ENCODE data around the gene EFR3B. TPM values are rescaled to one million over a fixed set of nuclear protein-coding genes. Genes with fewer than 3 reads are reported as not detected.

EFR3B gene
- total RNA-seq, 1 experiment from 2014 or later: 7.0 TPM

DNA sequence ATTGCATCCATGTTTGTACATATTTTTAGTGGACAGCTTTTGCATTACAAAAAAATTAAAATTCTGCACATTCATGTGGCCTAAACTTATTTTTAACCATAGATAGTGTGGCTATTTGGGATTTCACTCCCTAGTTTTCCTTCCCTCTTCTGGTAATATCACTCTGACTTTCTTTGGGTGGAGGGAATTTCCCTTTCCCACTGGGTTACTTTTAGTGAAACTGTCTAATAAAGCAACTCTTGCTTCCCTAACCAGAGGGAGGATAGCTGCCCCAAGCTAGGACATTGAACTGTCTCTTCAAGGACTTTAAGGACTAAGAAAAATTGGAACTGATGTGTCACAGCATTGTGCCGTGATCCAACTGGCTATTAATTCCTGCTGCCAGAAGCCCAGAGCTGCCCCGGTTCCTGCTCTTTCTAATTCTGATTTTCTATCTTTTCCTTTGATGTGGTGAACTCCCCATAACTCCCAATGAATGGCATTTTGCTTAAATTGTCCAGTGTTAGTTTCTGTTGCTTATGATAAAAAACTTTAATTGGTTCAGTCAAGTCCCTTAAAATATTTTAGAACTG, 20.0 kb upstream of the EFR3B start:
- no peak overlapping the region for H2BK15ac ChIP-seq (ENCODE audit: low read depth, low read length)
- H2BK20ac ChIP-seq (ENCODE audit: low read depth, low read length, poor library complexity, severe bottlenecking): no peak overlapping the region
- no peak overlapping the region for H3K4ac ChIP-seq (ENCODE audit: low read depth, low read length)
- H3K36me3 Mint-ChIP-seq (ENCODE audit: insufficient read depth in 1 of 3, low read depth in 3 of 3): no peaks in the 10 kb centered on the region
- peaks cover 0 to 5% of the 10 kb centered on the region in 2 experiments; a peak in 2 of 4 replicates for H3K4me1 Mint-ChIP-seq
- H3K27me3 ChIP-seq (ENCODE audit: insufficient read depth, low read length): no peaks in the 10 kb centered on the region
- TF ChIP-seq, protein P1, sequence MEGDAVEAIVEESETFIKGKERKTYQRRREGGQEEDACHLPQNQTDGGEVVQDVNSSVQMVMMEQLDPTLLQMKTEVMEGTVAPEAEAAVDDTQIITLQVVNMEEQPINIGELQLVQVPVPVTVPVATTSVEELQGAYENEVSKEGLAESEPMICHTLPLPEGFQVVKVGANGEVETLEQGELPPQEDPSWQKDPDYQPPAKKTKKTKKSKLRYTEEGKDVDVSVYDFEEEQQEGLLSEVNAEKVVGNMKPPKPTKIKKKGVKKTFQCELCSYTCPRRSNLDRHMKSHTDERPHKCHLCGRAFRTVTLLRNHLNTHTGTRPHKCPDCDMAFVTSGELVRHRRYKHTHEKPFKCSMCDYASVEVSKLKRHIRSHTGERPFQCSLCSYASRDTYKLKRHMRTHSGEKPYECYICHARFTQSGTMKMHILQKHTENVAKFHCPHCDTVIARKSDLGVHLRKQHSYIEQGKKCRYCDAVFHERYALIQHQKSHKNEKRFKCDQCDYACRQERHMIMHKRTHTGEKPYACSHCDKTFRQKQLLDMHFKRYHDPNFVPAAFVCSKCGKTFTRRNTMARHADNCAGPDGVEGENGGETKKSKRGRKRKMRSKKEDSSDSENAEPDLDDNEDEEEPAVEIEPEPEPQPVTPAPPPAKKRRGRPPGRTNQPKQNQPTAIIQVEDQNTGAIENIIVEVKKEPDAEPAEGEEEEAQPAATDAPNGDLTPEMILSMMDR (conservative IDR thresholded peaks at IDR 0.05): no peak
- H3K23ac ChIP-seq (ENCODE audit: insufficient read length, low read depth, low read length): no peak overlapping the region
- H3K4me3 Mint-ChIP-seq: no peak overlapping the region
- H3K4me2 ChIP-seq (ENCODE audit: insufficient read depth, insufficient read length, low read length): no peak overlapping the region
- no peak overlapping the region for H3K14ac ChIP-seq (ENCODE audit: insufficient read depth, low read length)
- DNase-seq: no peak
- H3K79me2 ChIP-seq (ENCODE audit: insufficient read depth, low read length): no peaks in the 10 kb centered on the region
- H3T11ph ChIP-seq (ENCODE audit: low read length): no peak overlapping the region
- no peaks in the 10 kb centered on the region for H4K20me1 ChIP-seq (ENCODE audit: control insufficient read depth, insufficient read depth, insufficient read length)
- H4K5ac ChIP-seq (ENCODE audit: insufficient read length, low read depth, low read length): no peak overlapping the region
- WGBS (ENCODE audit: extremely low coverage, insufficient read length, low lambda C conversion rate): no CpG with 5 or more reads among the region's 2 CpGs
- H4K91ac ChIP-seq (ENCODE audit: insufficient read length, low read depth, low read length): no peak overlapping the region
- peaks cover 0 to 2% of the 10 kb centered on the region in 2 experiments; a peak in 1 of 5 replicates for H3K9me3 Mint-ChIP-seq
- H3K56ac ChIP-seq (ENCODE audit: insufficient read length, low read depth, low read length): no peak overlapping the region
- no peak overlapping the region for H2AFZ ChIP-seq (ENCODE audit: low read length)
- H2BK5ac ChIP-seq (ENCODE audit: insufficient read length, low read length): no peak overlapping the region
- H3K18ac ChIP-seq (ENCODE audit: insufficient read length, low read depth, low read length): no peak overlapping the region
- H2BK12ac ChIP-seq (ENCODE audit: insufficient read length, low read depth, low read length): no peak overlapping the region
- H3K9me3 ChIP-seq (ENCODE audit: control insufficient read depth, low read depth, low read length): no peaks in the 10 kb centered on the region
- H2BK120ac ChIP-seq (ENCODE audit: low read depth, low read length, poor library complexity, severe bottlenecking): no peak overlapping the region
- H2AK5ac ChIP-seq (ENCODE audit: insufficient read length, low read length): no peak overlapping the region
- H3K23me2 ChIP-seq (ENCODE audit: insufficient read length, low read depth, low read length, poor library complexity, severe bottlenecking): no peaks in the 10 kb centered on the region
- no peaks in the 10 kb centered on the region for H3K79me1 ChIP-seq (ENCODE audit: insufficient read depth, low read depth, low read length, poor library complexity, severe bottlenecking)
- no peak overlapping the region for H4K8ac ChIP-seq (replicated peaks; ENCODE audit: insufficient read length, low read depth, low read length)
- no peak overlapping the region for H3K27ac ChIP-seq (ENCODE audit: insufficient read length, low read depth, low read length)
- no peak overlapping the region for H3K27ac Mint-ChIP-seq
- no peaks in the 10 kb centered on the region for H3K4me1 ChIP-seq (ENCODE audit: insufficient read depth, low read length)
- H3K27me3 Mint-ChIP-seq (ENCODE audit: low read depth): peaks cover 11% of the 10 kb centered on the region
- no peak overlapping the region for H3K9ac ChIP-seq (ENCODE audit: extremely low read depth, insufficient read length, low read length)
